NCI-H82 (cell line): ENCODE results near the gene PHACTR3.
"Not testable (repeated sequence)": the region's sequence is repeated elsewhere in the genome, so short reads cannot be mapped to it uniquely, and the experiment has no call there.

Source experiments
- DNase-seq: peaks from one replicate; lab custom pipeline; 2025; lab: John Stamatoyannopoulos, UW

The PHACTR3 gene

GRCh38 chr20:59589086-59589684 is 15.2 kb upstream of the PHACTR3 start:
- no peak for DNase-seq

- no peak for DNase-seq
These were observed 13.3 kb upstream of the PHACTR3 start for GRCh38 chr20:59591061-59591460.

- no peak for DNase-seq
These were observed 7.7 kb upstream of the PHACTR3 start for GRCh38 chr20:59596690-59597089.

DNA sequence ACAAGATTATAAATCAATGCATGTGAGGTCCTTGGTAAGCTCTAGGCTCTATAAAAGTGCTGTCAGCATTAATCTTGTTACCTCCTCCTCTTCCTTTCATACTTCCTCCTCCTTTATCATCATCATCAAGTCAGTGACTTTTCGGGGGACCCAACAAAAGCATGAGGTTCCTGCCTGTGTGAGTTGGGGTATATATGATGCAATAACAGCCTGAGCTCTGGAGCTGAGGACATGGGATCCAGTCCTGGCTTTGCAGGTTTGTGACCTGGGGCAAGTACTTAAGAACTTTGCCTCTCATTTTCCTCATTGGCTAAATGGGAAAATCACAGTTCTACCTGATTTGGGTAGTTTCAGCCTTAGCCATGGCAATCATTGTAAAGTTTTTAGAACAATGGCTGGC is 7.1 kb upstream of the PHACTR3 start:
- DNase-seq, result no peak

- peak; percentile 61 for DNase-seq
These were observed 5.6 kb upstream of the PHACTR3 start for GRCh38 chr20:59598625-59599310.

DNA sequence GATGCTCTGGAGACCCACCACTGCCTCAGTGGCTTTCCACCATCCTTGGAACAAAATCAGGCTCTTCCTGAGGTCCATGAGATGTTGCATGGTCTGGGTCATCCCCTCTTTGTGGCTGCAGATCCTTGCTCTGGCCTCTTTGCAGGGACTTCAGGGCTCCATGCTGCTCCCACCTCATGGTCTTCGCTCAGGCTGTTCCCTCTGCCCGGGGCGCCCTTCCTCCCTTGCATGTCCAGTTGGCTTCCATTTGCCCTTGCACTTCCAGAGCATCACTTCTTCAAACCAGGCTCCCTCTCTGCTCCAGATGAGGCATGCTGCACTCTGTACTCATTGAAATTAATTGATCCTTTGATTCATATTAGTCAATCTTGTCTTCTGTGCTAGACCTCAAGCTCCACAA is 4.4 kb upstream of the PHACTR3 start:
- DNase-seq, result no peak

DNA sequence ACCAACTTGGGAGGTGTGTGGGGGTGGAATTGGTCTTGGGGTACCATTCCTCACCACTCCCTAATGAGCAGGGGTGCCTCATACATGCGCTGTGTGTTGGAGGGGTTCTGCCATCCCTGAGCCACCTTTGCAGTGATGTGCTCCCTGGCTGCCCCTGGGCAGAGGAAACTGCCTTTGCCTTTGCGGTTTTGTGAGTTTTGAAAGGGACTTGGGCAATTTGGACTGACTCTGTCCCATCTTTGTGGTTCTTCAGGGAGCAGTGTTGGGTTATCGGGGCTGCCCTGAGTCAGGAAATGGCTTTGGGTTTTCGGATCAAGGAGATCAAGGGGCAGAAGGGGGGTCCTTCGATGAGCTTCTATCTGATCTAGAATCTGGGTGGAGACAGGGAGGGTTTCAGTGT is 3.9 kb upstream of the PHACTR3 start:
- no peak for DNase-seq

- no peak for DNase-seq
These were observed 1.7 kb upstream of the PHACTR3 start for GRCh38 chr20:59602546-59603080.

GRCh38 chr20:59603176-59603575 is 1.2 kb upstream of the PHACTR3 start:
- DNase-seq, result no peak

GRCh38 chr20:59604741-59605600 is 631 bp downstream of the PHACTR3 start:
- no peak for DNase-seq

GRCh38 chr20:59605601-59606364 is 1.4 kb downstream of the PHACTR3 start:
- DNase-seq, result no peak

GRCh38 chr20:59606566-59606965 is 2.2 kb downstream of the PHACTR3 start:
- no peak for DNase-seq

DNA sequence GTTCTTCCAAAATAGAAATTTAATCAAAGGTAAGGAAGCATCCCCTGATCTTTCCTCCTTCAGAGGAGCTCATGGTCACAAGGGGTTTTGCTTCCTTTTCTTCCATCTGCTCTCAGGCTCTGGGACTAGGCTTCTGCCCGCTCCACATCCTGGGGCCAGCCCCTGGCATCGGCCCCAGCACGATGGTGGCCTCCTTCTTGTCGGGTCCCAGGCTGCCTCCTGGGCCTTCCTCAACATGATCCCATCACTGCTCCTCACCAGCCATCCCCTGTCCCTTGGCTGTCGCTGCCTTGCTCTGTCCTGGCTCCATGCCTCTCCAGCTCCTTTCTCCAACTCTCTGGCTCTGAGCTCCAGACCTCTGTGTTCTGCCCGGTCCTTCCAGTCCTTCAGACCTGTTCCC is 4.1 kb downstream of the PHACTR3 start:
- DNase-seq, result no peak

- no peak for DNase-seq
These were observed 4.5 kb downstream of the PHACTR3 start for GRCh38 chr20:59608871-59609270.

DNA sequence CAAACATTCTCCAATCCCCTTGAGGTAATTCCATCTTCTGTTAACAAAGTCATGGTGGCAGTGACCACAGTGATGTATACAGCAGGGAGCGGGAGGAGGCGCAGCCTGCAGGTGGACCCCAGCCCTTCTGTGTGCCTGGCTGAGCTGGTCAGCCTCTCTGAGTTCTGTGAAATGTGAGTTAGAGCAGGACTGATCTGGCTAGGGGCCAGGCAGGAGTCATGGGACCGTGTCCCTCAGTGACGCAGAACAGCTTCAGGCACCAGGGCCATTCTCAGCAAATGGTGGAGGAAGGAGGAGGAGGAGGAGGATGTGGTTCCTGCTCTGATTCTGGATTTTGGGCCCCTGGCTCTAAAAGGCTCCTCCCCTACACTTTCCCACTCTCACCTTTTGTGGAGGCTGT is 6.9 kb downstream of the PHACTR3 start:
- DNase-seq, result no peak

DNA sequence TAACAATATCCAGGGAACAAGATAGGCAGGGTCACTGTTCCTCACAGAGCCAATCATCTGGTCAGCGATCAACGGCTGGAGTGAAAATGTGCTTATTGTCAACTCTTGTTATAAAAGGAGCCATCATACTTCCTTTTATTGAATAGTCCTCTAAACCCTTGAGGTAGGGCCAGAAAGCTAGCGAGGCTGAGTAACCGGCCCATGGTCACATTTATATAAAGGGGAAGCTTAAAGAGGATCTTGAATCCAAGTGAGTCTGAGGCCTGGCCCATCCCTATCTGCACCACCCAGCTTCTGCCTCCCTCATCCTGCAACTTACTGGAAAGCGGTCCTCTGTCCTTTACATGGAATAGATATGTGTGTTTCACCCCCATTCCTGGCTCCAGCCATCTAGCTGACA is 9.5 kb downstream of the PHACTR3 start:
- no peak for DNase-seq

- no peak for DNase-seq
These were observed 10.4 kb downstream of the PHACTR3 start for GRCh38 chr20:59614714-59615113.

DNA sequence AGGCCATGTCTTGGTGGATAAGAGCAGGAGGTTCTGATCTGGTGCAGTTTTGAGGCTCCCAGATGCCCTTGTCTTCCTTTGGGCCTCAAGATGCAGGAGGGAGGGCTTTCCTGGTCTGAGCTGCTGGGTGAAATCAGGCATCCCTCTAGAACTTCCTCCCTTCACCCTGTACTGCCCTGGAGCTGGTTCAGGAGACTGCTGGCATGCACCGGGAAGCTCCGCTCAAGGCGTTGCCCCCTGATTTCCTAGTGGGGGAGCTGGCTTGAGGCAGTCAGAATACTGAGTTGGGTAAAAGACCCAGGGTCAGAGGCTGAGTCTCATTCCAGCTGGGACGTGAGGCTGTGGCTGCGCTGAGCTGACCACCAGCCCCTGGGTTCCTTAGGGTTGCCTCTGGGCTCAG is 12.0 kb downstream of the PHACTR3 start:
- DNase-seq, result no peak

- DNase-seq, result no peak
These were observed 12.9 kb downstream of the PHACTR3 start for GRCh38 chr20:59617221-59617620.

DNA sequence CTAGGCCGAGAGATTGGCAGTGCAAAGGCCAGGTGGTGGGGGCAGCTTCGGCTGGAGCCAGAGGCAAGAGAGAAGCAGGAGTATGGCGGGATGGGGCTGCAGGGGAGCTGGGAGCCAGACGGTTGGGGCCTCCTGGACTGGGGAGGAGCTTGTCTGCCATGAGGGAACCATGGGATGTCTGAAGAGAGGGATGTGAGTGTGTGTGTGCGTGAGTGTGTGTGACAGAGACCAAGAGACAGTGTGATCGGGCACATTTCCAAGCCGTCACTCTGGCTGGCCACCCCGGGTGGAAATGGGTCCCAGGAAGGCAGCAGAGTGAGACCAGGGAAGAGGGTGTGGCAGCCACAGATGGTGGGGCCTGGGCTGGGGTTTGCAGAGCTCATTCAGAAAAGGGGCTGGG is 13.8 kb downstream of the PHACTR3 start:
- no peak for DNase-seq

DNA sequence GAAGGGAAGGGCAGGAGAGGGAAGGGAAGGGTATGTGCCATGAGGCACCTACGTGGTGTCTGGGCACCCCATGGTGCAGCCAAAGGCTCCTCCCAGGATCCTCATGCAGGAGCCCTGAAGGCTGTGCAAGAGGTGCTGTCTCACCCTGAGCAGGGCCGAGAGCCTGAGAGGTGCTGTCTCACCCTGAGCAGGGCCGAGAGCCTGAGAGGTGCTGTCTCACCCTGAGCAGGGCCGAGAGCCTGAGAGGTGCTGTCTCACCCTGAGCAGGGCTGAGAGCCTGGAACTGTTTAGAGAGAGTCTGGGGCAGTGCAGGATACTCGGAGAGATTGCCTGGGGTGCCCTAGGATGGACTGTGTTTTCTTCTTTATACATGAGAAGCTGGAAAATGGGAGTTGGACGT is 14.2 kb downstream of the PHACTR3 start:
- DNase-seq, result not testable (repeated sequence)

DNA sequence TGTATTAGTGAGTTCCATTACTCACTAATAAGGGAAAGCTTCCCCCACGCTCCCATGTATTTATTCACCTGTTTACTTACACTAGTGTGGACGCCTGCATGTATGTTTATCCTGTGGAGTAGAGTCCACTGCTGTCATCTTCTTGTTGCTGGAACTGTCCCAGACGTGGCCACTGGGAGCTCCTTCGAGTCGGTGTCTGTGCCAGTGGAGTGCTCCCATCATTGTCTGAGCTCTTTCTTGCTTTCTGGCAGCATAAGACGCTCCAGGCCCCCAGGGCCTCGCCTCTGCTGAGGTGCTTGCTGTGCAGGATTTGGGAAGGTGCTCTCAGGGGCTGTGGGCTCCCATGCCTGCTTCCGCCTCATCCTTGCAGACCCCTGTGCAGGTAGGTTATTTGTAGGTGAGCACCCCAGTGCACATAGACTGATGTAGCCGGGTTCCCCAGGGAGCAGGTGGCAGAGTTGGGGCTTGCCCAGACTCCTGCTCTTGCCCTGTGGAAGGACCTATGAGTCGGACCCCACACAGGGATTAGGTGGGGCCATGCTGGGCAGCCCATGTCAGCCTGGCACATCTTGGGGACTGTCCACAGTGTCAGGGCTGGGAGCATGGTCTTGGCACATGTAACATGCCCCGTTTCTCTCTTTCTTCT is 16.6 kb downstream of the PHACTR3 start:
- DNase-seq, result no peak
